Measurements from ENCODE around the gene PPP3R2.
"Not testable (repeated sequence)": the region's sequence is repeated elsewhere in the genome, so short reads cannot be mapped to it uniquely, and the experiment has no call there.

Gene PPP3R2

DNA sequence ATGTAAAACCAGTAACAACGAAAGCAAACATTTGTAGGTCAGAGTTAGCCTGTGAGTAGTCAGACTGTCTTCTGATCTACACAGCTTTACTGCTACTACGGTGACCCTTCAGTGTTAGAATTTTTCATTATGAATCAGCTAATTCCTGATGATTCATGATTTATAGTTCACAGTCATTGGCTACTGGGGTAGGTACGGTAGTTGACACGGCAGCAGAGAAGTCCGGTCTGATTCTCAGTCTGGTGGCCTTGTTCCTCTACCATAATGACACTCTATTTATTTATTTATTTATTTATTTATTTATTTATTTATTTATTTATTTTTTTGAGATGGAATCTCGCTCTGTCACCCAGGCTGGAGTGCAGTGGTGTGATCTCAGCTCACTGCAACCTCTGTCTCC, 4.7 kb downstream of the PPP3R2 start:
- not testable (repeated sequence) for DNase-seq (ENCODE audit: low read depth in 1 of 2, low spot score in 1 of 2)

DNA sequence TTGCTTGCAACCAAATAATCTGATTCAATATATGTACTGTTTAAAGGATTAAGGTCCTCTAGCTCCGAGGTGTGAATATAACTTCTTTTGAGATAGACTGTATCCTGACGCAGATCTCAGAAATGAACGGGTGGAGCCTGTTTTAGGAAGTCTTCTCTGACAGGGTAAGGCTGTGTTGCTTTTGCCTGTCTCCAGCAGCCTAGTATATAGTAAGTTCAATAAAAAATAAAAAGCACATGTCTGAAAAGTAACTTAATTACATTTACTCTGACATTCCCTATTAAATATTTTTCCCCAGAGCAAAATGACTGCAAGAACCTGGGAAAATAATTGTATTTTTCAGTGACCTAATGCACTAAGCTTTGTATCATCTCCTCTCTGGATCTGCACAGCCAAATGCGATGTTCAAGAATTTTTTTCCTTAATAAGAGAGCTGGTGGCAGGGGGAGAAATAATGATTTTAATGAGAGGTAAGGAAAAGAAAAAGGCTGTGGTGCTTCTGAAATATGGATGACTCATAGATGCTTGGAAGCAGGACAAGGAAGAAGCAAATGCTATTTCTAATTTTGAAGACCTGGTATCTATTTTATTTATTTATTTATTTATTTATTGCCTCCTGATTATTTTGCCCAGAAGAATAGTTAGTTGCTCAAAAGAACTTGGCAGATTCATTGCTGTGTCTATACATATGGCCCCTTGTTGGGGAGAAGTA, 7.3 kb downstream of the PPP3R2 start:
- DNase-seq (ENCODE audit: low read depth in 1 of 2, low spot score in 1 of 2) = no peak

DNA sequence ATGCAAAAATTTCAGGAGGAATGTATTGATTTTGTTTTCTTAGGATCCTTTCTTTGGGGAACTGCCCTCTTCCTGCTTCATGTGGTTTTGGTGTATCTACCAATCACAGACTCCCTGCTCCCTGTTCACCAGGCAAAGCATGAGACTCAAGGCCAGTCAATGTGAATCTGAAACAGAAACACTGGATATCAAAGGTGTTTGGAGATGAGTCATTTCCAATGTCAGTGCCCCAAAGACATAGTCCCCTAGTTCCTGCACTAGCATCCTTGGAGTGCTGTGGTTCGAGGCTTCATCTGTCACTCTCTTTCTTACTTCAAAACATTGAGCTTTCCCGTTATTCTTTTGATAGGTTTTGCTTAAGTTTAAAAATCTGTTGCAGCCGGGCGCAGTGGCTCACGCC, 8.1 kb downstream of the PPP3R2 start:
- DNase-seq (ENCODE audit: low read depth in 1 of 2, low spot score in 1 of 2) = no peak

DNA sequence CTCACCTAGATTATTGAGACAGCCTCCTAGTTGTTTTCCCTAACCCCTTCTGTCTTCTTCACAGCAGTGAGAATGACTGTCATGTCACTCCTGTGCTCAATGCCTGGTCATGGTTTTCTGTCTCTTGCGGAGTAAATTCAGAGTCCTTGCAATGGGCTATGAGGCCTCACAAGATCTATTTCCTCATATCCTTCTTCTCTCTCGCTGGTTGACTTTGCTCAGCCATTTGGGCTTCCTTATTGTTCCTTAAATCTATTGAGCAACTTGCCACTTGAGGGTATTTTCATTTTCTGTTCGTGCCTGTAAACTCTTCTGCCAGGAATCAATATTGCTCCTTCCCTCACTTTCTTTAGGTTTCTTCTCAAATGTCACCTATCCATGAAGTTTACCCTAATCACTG, 9.0 kb downstream of the PPP3R2 start:
- no peak for DNase-seq (ENCODE audit: low read depth in 1 of 2, low spot score in 1 of 2)

DNA sequence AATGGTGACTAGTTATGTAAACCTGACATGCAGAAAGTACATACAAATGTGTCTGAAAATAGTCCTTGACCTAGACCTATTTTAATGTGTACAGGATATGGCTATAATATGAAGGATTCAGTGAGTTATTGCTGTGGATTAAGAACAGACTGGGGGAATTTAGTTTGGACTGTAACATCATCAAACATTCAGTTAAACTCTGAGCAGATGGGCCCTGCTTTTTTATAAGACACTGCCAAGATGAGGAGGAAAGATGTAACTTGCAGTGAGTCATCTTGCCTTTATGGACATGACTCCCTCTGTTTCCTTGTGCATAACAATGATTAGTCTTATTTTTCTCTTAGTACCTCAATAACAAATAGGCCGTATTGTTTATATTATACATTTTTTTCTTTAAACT, 12.2 kb downstream of the PPP3R2 start:
- no peak for DNase-seq (ENCODE audit: low read depth in 1 of 2, low spot score in 1 of 2)

DNA sequence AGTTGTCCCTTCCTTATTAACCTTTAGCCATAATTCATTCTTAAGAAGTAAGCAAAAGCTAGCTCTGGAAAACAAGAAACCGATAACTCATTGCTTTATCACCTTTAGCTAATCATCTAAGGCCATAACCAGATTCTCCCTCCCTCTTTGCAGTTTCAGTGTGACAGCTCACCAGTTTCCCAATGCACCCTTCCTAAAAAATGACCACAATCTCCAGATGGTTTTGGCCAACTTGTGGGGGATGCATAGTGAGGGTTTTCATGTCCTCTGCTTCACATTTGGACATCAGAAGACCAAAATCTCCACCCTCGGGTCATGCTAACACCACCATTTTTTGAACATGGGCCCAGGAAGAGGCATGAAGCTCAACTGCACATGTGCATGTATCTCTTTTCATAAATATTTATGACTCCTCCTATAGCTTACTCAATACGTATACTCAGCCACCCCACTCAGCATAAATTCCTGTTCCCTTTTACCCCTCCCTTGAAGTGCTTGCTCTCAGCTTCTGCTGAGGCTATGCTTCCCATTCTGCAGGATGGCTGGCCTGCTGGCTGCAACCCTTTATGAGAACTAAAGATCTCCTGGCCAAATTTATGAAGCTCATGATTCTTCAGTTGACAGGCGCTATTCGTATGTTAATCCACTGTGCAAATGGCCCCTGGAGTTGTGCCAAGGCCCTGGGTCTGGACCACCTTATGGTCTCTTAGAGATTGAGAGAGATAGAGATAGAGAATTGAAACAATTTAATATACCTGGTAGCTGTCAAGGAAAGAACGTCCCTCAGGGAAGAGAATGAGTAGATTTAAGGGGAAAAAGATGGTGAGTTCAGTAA, 14.8 kb downstream of the PPP3R2 start:
- no peak for DNase-seq (ENCODE audit: low read depth in 1 of 2, low spot score in 1 of 2)

DNA sequence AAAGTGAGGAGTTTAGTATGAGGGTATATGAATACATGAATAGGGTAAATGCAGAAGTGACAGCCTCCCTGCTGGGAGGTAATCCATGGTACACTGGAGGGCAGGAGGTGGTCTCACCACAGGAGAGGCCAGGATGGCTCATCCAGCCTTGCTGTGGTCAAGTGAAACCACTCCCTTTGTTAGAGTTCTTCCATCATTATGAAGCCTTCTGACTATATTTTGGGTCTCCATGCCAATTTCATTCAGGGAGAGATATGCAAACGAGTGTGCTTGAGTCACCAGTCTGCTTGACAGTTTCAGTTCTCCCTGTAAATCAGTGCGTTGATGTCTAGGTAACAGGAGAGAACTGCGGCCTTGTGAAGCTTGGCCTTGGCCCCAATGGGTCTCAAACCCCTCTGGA, 16.4 kb downstream of the PPP3R2 start:
- DNase-seq (ENCODE audit: low read depth in 1 of 2, low spot score in 1 of 2) = no peak

DNA sequence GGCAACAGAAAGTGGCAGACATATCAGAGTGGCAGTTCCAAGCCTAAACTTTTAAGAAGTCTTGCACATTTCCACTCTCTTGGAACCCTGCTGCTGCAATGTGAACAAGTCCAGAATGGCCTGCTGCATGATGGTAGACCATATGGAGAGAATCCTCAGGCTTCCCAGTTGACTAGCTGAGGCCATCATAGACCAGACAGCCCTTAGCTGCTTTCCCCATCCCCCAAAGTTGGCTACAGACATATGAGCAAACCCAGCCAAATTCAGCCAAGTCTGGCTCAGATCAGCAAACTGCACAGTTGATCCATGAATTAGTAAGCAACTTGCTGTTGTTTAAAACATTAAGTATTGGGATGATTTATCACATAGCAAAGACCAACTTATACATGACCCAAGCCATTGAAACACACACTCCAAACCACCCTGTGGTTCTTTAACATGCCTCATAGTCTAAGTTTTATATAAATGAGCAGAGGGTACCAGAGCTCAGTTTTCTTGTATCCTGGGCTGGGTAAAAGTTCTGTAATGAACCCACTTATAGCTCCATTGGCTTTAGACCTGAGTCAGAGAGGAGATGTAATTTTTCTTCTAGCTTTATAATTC, 19.9 kb downstream of the PPP3R2 start:
- no peak for DNase-seq (ENCODE audit: low read depth in 1 of 2, low spot score in 1 of 2)

DNA sequence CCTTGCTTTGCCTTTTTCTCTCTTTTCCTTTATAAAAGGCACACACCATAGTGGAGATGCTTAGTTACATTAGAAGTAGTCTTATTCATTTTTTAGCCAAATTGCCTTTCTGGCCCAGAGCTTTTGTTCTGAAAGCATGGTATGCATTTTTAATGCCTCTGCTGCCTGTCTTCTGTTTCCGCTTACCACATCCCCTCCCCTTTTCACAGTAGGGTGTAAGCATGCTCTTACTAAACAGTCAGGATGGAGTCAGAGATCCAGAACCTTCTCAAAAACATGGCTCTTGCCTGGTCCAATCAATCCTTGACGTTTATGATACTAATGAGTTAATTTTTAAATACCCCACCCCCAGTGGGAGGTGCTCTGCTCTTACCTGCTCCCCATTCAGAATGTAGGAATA, 22.5 kb downstream of the PPP3R2 start:
- no peak for DNase-seq (ENCODE audit: low read depth in 1 of 2, low spot score in 1 of 2)

DNA sequence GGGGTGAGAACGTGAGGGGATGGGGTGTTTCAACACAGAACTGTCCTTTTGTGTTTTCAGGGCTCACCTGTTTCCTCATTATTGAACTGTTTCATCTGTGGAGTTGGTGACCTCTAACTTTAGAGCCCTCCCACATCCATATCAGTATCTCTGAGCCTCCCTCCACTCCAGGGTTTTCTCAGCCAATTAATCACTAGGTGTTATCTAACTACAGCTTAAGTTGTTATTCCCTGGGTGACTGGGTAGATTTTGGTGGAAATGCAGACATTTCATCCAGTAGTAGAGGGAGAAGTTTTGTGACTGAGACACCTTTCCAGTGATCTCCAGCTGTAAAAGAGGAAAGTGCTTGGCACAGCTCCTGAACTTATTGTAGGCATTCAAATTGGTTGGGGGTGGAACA, 23.7 kb downstream of the PPP3R2 start:
- no peak for DNase-seq (ENCODE audit: low read depth in 1 of 2, low spot score in 1 of 2)

DNA sequence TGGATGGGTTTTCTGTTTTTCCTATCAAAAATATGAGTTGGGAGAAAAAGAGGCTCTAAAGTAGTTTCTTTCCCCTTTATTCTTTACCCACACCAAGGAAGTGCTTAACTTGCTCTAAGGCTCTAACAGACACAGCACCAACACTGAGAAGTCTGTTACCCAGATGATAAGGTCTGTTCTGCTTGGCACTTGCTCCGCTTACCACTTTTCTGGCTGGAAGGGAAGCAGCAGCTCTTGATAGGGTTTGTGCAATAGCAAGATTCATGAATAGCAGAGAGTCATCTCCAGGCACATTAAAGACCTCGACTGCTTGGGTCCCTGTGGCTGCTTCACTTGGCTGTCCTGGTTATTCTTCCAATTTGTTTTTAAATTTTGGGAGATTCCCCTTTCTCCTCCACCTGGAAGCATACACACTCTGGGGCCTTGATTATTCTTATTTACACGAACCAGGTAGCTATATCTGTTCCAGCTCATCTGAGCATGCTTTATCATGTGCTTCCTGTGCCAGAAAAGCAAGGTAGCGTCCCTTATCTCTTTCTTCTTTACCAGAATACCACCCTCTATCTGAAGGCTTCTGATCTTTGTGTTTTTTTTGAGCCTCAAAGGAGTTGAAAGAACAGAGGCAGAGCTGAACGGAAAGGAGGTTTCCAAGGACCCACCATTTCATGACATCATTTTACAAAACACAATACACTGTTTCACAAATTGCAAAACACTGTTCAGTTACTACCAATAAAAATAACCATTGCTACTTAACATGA, 24.8 kb downstream of the PPP3R2 start:
- DNase-seq (ENCODE audit: low read depth in 1 of 2, low spot score in 1 of 2) = no peak

DNA sequence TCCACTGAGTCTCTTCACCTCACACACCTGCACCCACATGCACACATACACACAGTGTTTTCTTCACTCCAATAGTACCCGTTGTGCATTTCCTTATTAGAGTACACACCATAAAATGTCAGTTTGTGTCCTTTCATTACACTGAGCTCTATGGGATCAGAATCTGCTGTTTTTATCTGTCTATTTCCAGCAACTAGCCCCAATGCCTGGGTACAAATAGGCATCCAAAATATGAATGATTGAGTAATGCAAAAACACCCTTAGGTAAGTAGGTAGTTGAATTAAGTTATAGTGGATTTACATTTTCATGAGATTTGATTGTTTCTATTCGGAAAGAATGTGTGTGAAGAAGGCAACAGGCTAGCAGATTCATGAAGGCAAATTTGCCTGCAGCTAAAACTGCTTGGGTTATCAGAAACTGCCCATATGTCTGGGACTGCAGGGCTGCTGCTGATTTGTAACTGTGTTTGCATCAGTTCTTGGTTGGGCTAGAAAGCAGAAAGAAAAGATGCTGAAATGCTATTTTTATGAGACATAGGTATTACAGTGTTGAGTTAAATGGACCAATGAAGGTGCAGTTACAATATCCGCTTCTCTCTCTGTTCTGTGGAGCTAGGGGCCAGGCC, 26.9 kb downstream of the PPP3R2 start:
- DNase-seq (ENCODE audit: low read depth in 1 of 2, low spot score in 1 of 2) = no peak

DNA sequence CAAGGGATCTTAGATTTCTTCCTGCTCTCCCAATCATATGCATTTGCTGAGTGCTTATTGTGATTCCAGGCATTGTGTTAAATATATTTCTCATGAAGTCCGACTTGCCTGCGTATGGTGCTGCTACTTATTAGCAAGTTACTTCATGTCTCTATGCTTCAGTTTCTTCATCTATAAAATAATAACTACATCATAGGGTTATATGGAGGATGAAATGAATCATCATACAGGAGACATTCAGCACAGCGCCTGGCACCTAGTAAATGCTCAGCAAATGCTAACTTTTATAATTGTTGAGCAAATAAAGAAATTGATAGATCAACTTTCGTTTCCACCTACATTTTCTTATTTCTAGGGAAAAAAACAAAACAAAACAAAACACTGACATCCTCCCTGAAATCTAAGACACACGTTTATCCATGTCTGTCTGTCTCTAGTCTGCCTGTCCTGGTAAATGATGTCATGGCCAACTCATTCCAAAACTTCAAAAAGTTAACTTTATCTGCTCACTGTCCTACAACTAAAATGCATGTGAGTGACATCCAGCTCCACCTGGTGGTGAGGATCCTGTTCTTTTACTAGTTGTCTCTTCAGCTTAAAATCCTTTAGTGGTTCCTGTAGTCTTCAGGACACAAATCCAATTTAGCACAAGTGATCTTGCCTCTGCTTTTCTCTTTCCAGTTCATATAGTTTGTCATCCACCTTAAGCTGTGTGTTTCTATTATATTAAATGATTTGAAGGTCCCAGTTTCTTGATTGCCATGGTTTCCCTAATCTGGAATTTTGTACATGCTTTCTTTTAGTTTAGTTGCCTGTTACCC, 27.7 kb downstream of the PPP3R2 start:
- no peak for DNase-seq (ENCODE audit: low read depth in 1 of 2, low spot score in 1 of 2)

DNA sequence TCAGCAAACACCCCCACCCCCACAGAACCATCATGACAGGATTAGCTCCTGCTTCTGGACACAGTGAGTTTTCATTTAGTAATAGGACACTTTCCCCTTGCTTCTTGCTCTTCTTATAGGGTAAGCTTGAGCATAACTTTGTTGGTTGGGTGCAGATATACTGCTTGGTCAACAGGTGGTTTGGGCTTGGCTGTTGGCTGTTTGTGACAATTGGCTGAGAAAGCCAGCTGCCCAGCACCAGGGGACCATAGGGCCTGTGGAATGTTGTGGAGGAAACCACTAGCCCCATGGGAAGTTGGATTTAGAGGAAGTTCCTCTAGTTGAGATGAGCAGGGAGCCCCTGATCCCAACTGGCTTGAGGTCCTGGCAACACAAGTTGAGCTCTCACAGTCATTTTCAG, 30.5 kb downstream of the PPP3R2 start:
- DNase-seq (ENCODE audit: low read depth in 1 of 2, low spot score in 1 of 2) = no peak

DNA sequence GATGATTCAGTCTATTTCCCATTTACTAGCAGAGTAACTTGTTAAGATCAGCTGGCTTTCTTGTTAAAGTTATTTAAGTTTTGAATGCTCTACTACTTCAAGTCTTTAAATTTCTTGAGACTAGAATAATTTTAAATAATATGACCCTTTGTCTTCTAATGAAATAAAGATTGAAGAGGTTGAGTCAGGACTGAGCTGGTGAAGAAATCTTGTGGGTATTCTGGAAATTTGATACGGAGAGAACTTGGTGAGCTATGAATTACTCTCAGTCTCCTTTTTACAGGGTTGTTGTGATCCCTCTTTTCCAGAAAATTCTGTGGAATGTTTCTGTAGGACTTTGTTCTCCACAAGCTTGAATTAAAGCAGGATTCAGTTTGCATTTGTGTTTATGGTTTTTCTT, 31.8 kb downstream of the PPP3R2 start:
- no peak for DNase-seq (ENCODE audit: low read depth in 1 of 2, low spot score in 1 of 2)

DNA sequence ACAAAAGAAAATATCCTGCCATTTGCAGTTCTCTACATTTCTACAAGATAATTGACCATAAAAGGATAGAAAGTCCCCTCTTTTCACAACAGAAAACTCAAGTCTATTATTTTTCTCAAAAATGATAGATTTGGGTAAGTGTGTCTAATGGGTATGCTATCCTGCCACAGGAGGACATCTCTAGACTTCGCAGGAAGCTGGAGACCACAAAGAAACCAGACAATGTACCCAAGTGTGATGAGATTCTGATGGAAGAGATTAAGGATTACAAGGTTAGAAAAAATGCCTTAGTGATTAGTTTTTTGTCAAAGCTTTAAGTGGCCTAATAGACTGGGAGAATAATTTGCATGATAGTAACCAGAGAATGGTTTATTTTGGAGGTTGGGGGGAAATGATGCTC, 33.0 kb downstream of the PPP3R2 start:
- no peak for DNase-seq (ENCODE audit: low read depth in 1 of 2, low spot score in 1 of 2)

DNA sequence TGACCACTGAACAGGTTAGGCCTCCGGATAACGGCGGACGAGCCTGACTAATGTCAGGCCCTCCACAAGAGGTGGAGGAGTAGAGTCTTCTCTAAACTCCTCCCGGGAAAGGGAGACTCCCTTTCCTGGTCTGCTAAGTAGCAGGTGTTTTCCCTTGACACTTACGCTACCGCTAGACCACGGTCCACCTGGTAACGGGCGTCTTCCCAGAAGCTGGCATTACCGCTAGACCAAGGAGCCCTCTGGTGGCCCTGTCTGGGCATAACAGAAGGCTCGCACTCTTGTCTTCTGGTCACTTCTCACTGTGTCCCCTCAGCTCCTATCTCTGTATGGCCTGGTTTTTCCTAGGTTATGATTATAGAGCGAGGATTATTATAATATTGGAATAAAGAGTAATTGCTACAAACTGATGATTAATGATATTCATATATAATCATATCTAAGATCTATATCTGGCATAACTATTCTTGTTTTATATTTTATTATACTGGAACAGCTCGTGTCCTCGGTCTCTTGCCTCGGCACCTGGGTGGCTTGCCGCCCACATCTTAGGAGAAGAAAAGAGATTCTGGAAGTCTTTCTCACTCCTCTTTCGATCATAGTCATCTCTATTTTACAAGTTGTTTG, 45.2 kb downstream of the PPP3R2 start:
- not testable (repeated sequence) for DNase-seq (ENCODE audit: low read depth in 1 of 2, low spot score in 1 of 2)

DNA sequence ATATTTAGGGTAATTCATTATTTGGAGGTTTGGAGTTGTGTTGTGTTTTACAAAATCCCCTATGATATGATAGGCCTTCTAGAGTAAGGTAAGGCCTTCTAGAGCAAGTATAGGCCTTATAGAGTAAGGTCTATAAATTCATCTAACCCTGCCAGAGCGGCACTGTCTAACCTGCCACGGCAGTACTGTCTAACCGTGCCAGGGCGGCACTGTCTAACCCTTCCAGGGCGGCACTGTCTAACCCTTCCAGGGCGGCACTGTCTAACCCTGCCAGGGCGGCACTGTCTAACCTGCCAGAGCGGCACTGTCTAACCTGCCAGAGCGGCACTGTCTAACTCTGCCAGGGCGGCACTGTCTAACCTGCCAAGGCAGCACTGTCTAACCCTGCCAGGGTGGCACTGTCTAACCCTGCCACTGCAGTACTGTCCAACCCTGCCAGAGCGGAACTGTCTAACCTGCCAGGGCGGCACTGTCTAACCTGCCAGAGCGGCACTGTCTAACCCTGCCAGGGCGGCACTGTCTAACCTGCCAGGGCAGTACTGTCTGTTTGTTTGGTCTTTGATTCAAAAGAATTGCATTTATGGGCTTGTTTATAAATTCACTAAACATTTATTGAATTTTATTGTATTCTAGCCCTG, 51.6 kb downstream of the PPP3R2 start:
- no peak for DNase-seq (ENCODE audit: low read depth in 1 of 2, low spot score in 1 of 2)
